ENCODE data around the gene MNAT1.

DNA sequence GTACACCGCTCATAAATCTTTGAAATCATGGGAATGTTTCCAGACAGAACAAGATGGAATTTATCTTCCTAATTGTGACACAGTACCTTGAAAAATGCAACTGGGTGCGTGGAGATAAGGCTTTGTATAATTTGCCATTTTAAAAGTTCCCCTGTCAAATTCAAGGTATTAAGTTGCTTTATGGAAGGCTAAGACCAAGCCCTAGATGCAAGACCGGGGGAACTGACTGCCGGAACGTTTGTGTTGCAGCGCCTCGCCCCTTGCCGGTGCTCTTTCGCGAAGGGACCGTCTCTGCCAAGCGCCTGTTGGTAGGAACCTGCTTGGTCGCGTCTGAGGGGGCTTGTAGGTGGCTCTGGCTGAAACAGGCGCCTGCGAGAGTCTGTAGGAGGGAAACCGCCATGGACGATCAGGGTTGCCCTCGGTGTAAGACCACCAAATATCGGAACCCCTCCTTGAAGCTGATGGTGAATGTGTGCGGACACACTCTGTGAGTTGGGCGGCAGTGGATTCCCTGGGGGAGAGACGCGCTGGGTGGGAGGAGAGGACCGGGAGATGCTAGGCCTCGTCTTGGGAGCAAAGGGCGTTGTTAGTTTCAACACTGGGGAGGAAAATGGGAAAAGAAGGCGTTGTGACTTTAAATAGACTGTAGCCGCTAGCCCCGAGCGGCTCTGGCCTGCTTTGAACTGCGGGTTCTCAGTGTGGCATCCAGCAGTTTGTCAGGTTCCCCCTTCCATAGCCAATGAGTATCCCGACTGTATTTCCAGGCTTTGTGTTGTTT lies at the start of gene MNAT1:
- TF ChIP-seq TAF1 (IDR thresholded peaks at IDR 0.05; ENCODE audit: borderline replicate concordance, insufficient read depth, low read length) (peak; percentile 99), POLR2AphosphoS5 (IDR thresholded peaks at IDR 0.05; ENCODE audit: low read depth, low read length) (peak; percentile 82)
